ENCODE results near the gene CKAP2. TPM values are rescaled to one million over a fixed set of nuclear protein-coding genes. Genes with fewer than 3 reads are reported as not detected.

CKAP2 gene
- total and polyA plus RNA-seq, 2 of the 8 experiments (the other 6 are each of a cell fraction or from before 2014, with no cell fraction given), result 8.3 to 70.7 TPM

DNA sequence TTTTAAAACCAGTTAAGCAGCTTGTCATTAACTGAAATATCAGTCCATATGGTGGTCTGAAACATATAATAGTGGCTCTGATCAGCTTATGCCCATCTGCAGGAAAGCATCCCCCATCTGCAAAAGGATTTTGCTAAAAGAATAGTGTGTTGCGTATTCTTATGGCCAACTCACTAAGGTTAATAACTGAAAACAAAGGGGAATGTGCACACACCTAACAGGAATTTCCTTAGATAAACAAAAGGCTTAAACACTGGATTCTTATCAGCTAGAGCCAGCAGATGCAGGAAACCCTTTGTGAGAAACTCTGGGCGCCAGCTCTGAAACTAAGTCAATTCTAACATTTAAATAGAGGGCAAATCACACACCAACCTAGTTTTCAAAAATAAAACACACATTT is 27.0 kb upstream of the CKAP2 start (continued):
- TF ChIP-seq NANOG (IDR thresholded peaks at IDR 0.05; ENCODE audit: insufficient read depth, low read depth, low read length, poor library complexity, severe bottlenecking) (no peak), KDM1A (IDR thresholded peaks at IDR 0.05; ENCODE audit: borderline replicate concordance, low read length) (no peak), RBBP5 (IDR thresholded peaks at IDR 0.05; ENCODE audit: borderline replicate concordance, low read depth, low read length) (no peak)

Measured in H1 (cell line).